GM21447 (cell line): Measurements from ENCODE around the gene ABR.

Source experiments
- ATAC-seq: cut with Tn5 transposase; IDR thresholded peaks from one replicate; pipeline ENCODE4 v1.9.1; 2021; ENCODE audit not compliant: unreplicated experiment

The ABR gene

DNA sequence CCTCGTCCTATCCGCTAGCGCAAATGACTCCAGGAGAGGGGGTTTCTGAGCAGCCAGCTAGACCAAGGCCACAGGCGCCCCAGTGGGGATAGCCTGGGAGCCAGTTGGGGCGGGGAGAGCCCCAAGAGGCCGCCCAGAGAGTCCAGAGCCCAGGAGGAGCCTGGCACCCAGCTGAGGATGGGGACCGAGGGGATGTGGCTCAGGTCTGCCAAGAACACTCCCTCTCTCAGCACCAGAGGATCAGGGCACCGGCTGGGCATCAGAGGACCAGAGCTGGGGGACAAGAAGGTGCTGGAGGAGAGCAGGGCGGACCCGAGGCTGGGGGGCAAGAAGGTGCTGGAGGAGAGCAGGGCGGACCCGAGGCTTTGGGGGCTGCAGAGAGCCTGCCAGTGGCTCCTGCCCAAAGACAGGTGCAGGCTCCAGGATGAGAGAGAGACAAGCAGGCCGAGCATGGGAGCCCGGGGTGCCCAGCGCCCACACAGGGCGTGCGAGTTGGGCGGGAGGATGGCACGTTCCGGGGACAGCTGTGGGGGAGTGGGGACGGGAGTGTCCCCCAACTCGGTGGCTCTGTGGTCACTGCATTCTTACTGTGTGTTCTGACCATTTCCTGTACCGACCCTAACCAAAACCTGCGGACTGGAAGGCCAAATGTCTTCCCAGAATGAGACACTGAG lies 143.5 kb downstream of the ABR start:
- ATAC-seq, result no peak

DNA sequence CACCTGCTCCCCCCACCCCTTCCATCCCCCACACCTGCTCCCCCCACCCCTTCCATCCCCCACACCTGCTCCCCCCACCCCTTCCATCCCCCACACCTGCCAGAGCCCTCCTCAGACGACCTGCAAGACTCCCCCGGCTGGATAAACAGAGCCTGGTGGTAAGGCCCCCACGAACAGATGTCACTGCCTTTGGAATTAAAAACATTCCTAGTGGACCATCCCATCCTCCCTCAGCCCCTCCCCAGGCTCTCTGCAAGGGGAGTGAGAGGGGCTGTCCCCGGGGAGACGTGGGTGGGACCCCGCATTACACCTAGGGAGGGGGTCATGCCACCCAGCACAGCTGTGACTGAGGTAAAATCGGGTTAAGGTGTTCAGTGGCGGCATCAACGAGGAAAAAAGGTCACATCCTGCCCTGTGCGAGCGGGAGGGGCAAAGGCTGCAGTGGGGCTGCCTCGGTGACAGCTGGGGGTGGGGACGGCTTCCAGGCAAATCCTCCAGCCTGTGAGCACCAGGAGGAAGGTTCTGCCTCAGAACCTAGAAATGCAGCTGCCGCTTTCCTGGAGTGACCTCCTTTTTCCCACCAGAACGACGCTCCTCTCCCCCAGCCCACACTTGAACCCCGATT lies 144.1 kb downstream of the ABR start:
- no peak for ATAC-seq

- ATAC-seq, result no peak
These were observed 145.1 kb downstream of the ABR start for GRCh38 chr17:1034652-1035210.

GRCh38 chr17:1033503-1033902 lies 146.3 kb downstream of the ABR start:
- no peak for ATAC-seq

- ATAC-seq, result no peak
These were observed 147.4 kb downstream of the ABR start for GRCh38 chr17:1032391-1032790.

GRCh38 chr17:1031711-1032110 lies 148.1 kb downstream of the ABR start:
- no peak for ATAC-seq

- ATAC-seq, result no peak
These were observed 148.9 kb downstream of the ABR start for GRCh38 chr17:1030684-1031532.

GRCh38 chr17:1029922-1030644 lies 149.7 kb downstream of the ABR start:
- ATAC-seq, result no peak

- no peak for ATAC-seq
These were observed 150.4 kb downstream of the ABR start for GRCh38 chr17:1029196-1029921.

GRCh38 chr17:1027044-1027443 lies 152.7 kb downstream of the ABR start:
- no peak for ATAC-seq

DNA sequence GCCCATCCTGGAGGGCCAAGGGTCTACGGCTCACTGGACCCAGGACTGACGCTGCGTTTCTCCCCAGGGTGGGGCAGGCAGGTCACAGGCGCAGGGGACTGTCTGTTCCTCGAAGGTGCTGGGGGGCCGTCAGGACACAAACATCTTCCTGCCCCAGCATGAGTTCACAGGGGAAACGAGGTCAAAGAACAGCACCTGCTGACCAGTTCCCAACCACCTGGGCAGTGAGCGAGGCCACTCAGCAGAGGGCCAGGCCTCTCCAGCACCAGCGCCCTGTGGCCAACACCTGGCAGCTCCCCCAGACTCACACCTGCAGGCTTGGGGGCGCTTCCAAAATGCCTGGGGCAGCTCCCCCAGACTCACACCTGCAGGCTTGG lies 153.2 kb downstream of the ABR start:
- no peak for ATAC-seq

- no peak for ATAC-seq
These were observed 153.8 kb downstream of the ABR start for GRCh38 chr17:1025733-1026598.

GRCh38 chr17:1024076-1024475 lies 155.7 kb downstream of the ABR start:
- no peak for ATAC-seq

DNA sequence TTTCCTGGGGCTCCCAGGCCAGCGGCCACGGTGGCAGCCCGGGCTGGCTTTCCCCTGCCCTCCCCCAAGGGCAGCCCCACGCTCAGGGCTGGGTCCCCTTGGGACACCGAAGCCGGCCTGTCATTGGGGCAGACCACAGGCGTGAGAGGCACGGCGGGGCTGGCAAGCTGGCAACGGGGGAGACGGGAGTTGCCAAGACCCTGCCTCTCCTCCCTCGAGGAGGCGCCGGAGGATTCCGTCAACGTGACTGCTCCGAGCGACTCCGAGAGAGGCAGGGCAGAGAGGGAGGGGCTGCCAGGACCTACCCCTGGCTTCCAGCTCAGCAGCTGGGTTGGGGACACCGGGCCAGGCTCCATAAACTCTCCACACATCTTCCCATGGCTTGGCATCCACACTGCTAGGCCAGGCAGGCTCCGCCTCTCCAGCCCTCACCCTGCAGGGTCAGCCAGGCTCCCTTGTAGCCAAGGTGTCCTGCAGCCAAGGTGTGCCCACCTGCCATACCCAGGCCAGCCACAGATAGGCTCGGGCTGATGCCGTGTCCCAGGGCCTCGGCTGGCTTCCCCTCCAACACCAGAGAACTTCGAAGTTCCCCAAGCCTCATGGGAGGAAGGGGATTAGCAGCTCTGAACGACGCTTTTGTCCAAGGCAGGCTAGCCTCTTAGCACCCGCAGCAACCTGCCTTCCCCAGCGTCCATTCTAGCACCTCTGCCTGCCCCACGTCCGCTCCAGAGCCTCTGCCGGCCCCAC lies 157.3 kb downstream of the ABR start:
- no peak for ATAC-seq

GRCh38 chr17:1021147-1021546 lies 158.6 kb downstream of the ABR start:
- ATAC-seq, result no peak

GRCh38 chr17:1019451-1019850 lies 160.3 kb downstream of the ABR start:
- ATAC-seq, result no peak

DNA sequence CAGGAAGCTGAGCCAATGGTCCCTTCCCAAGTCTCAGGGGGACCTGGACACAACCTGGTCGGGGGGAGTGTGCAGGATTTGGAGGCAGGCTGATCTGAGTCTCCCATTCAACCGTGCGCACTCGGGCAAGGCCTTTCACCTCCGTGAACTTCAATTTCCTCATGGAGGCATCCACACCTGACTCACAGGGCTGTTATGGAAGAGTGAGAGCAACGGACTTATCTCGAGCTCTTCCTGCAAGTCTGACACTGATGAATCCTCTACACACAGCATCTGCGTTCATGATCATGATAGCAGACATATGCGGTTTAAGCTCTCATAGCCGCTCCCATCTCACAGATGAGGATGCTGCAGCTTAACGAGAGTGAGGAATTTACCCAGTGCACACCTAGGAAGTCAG lies 161.2 kb downstream of the ABR start:
- no peak for ATAC-seq

GRCh38 chr17:1013729-1014090 lies 166.1 kb downstream of the ABR start:
- no peak for ATAC-seq
